Mucosa of descending colon (tissue), 3 donors: ENCODE measurements around the gene GCNT3. TPM values are rescaled to one million over a fixed set of nuclear protein-coding genes. Genes with fewer than 3 reads are reported as not detected.

Source experiments
- ATAC-seq: fragments of 200-7000 bp; cut with Tn5 transposase; one replicate; pipeline ENCODE4 v1.9.1; 2020; ENCODE audit warnings: mild to moderate bottlenecking, moderate library complexity
- DNase-seq, 3 donors: peaks; one replicate each; pipeline ENCODE4 v3.0.0-alpha.2; 2020
- H3K36me3 ChIP-seq: fragments of 200-600 bp; one replicate; pipeline ENCODE4 v1.8.0; 2021; ENCODE audit warnings: low read depth, mild to moderate bottlenecking
- H3K4me1 ChIP-seq: fragments of 200-600 bp; one replicate; pipeline ENCODE4 v1.8.0; 2021; ENCODE audit warnings: low read depth, mild to moderate bottlenecking
- H3K4me3 ChIP-seq: fragments of 200-600 bp; one replicate; pipeline ENCODE4 v1.8.0; 2021; ENCODE audit warnings: mild to moderate bottlenecking
- H3K9me3 ChIP-seq: fragments of 200-600 bp; one replicate; pipeline ENCODE4 v1.8.0; 2021; ENCODE audit warnings: mild to moderate bottlenecking
- CTCF ChIP-seq: fragments of 200-600 bp; IDR thresholded peaks from one replicate; pipeline ENCODE4 v1.8.0; 2022; ENCODE audit warnings: antibody characterized with exemption, mild to moderate bottlenecking
- intact Hi-C, 2 donors: fragments of 100-400 bp; cut with DNase I in 1 of 2; cut with micrococcal nuclease in 1 of 2; formaldehyde crosslinking; loops; one replicate each; pipeline versions ENCODE4 v1.11.0 to v1.11.1; 2022; cut with DNase I, micrococcal nuclease
- total RNA-seq, 3 donors: library from RNA; stranded (reverse); fragmentation: NEBNext Ultra II Directional in 2 of 3; extraction: Animal tissue kit (Norgen Biotek cat#: 25700) in 2 of 3; gene quantifications; one replicate each; pipeline versions ENCODE4 v1.2.1 to v1.2.4, GENCODE V29; 2021 to 2023
- donor health status: DM: no; HTN: no; CAD: no; lungs with moderate emphysema.
- donor health status: DM: no; HTN: no; CAD: no.
- donor health status: DM: no; HTN: yes; CAD: no.

The GCNT3 gene
- total RNA-seq, 3 donors from 2014 or later, result 239 to 506 (median 426) TPM

- TF ChIP-seq CTCF, result no peak
- Histone ChIP-seq H3K36me3 (no peaks in the 10 kb centered on the region), H3K9me3 (peaks cover 16% of the 10 kb centered on the region), H3K4me3 (no peak overlapping the region), H3K4me1 (no peaks in the 10 kb centered on the region)
- ATAC-seq (peak; percentile 53), DNase-seq (peak in 2 of 3 donors; percentile 62 to 74)
- intact Hi-C loops, result no loop called here
These were observed 5.6 kb upstream of the GCNT3 start for GRCh38 chr15:59605994-59606393.

GRCh38 chr15:59609730-59610712 lies 1.6 kb upstream of the GCNT3 start:
- intact Hi-C loops, result loop anchor here in 1 of 2 donors (10.0 kb wide), 1 partner anchor 75 kb away; no protein-coding TSS in a partner anchor
- peak; percentile 55 for ATAC-seq
- H3K4me1 ChIP-seq, result no peaks in the 10 kb centered on the region
- no peak overlapping the region for H3K4me3 ChIP-seq
- DNase-seq, result peak in 1 of 3 donors; percentile 57
- no peaks in the 10 kb centered on the region for H3K9me3 ChIP-seq
- TF ChIP-seq CTCF, result no peak
- no peaks in the 10 kb centered on the region for H3K36me3 ChIP-seq

- intact Hi-C loops, result loop anchor here in 1 of 2 donors (10.0 kb wide), 1 partner anchor 79 kb away; no protein-coding TSS in a partner anchor
- TF ChIP-seq CTCF, result no peak
- ATAC-seq (no peak), DNase-seq (no peak)
- Histone ChIP-seq H3K9me3 (no peaks in the 10 kb centered on the region), H3K36me3 (no peaks in the 10 kb centered on the region), H3K4me1 (no peaks in the 10 kb centered on the region), H3K4me3 (no peak overlapping the region)
These were observed 2.6 kb downstream of the GCNT3 start for GRCh38 chr15:59614153-59614552.

GRCh38 chr15:59615661-59616060 lies 4.1 kb downstream of the GCNT3 start:
- no peak overlapping the region for H3K4me3 ChIP-seq
- no peaks in the 10 kb centered on the region for H3K36me3 ChIP-seq
- DNase-seq (no peak), ATAC-seq (no peak)
- intact Hi-C loops, result loop anchor here in 1 of 2 donors (10.0 kb wide), 1 partner anchor 81 kb away; no protein-coding TSS in a partner anchor
- no peak for TF ChIP-seq CTCF
- peaks cover 4% of the 10 kb centered on the region for H3K4me1 ChIP-seq
- no peaks in the 10 kb centered on the region for H3K9me3 ChIP-seq

- peaks cover 4% of the 10 kb centered on the region for H3K4me1 ChIP-seq
- ATAC-seq (peak; percentile 69), DNase-seq (peak in 1 of 3 donors; percentile 66)
- no peaks in the 10 kb centered on the region for H3K9me3 ChIP-seq
- intact Hi-C loops, result loop anchor here in 1 of 2 donors (10.0 kb wide), 1 partner anchor 82 kb away; no protein-coding TSS in a partner anchor
- no peak overlapping the region for H3K4me3 ChIP-seq
- no peak for TF ChIP-seq CTCF
- H3K36me3 ChIP-seq, result no peaks in the 10 kb centered on the region
These were observed 4.8 kb downstream of the GCNT3 start for GRCh38 chr15:59616379-59616778.
